GM11168 (cell line): ENCODE measurements around the gene RHOB.
"Not testable (repeated sequence)": the region's sequence is repeated elsewhere in the genome, so short reads cannot be mapped to it uniquely, and the experiment has no call there.

Experiments used
- in situ Hi-C: fragments of 300-500 bp; cut with MboI; formaldehyde crosslinking; loops from one replicate; pipeline ENCODE4 v1.12.0; 2022; ENCODE audit warnings: low sequenced_read_pairs; ENCODE audit not compliant: unreplicated experiment

RHOB gene

GRCh38 chr2:20446917-20447436 lies at the start of gene RHOB:
Gene RHOB, plus strand, starts transcription at chr2:20447074. Its CDS starts 392 bp downstream, at chr2:20447466.
- in situ Hi-C loops, result no loop called here

- in situ Hi-C loops, result no loop called here
Observed at GRCh38 chr2:20397811-20398447, 48.9 kb upstream of the RHOB start.

GRCh38 chr2:20398956-20399567 lies 47.8 kb upstream of the RHOB start:
- in situ Hi-C loops, result no loop called here

- in situ Hi-C loops, result no loop called here
Observed at GRCh38 chr2:20400306-20400705, 46.6 kb upstream of the RHOB start.

GRCh38 chr2:20400787-20401488 lies 45.9 kb upstream of the RHOB start:
- in situ Hi-C loops, result no loop called here

- in situ Hi-C loops, result no loop called here
Observed at GRCh38 chr2:20401489-20401835, 45.4 kb upstream of the RHOB start.

- in situ Hi-C loops, result no loop called here
Observed at GRCh38 chr2:20403774-20404312, 43.0 kb upstream of the RHOB start.

GRCh38 chr2:20404950-20405349 lies 41.9 kb upstream of the RHOB start:
- in situ Hi-C loops, result no loop called here

GRCh38 chr2:20409039-20409438 lies 37.8 kb upstream of the RHOB start:
- in situ Hi-C loops, result no loop called here

GRCh38 chr2:20410556-20411277 lies 36.2 kb upstream of the RHOB start:
- in situ Hi-C loops, result no loop called here

- in situ Hi-C loops, result no loop called here
Observed at GRCh38 chr2:20411361-20411894, 35.4 kb upstream of the RHOB start.

GRCh38 chr2:20414806-20415205 lies 32.1 kb upstream of the RHOB start:
- in situ Hi-C loops, result no loop called here

- in situ Hi-C loops, result no loop called here
Observed at GRCh38 chr2:20415511-20415918, 31.4 kb upstream of the RHOB start.

GRCh38 chr2:20416723-20417122 lies 30.2 kb upstream of the RHOB start:
- in situ Hi-C loops, result no loop called here

GRCh38 chr2:20417230-20417821 lies 29.5 kb upstream of the RHOB start:
- in situ Hi-C loops, result not testable (repeated sequence)

GRCh38 chr2:20418519-20418918 lies 28.4 kb upstream of the RHOB start:
- in situ Hi-C loops, result no loop called here

- in situ Hi-C loops, result no loop called here
Observed at GRCh38 chr2:20419007-20419576, 27.8 kb upstream of the RHOB start.

- in situ Hi-C loops, result no loop called here
Observed at GRCh38 chr2:20419752-20420151, 27.1 kb upstream of the RHOB start.

GRCh38 chr2:20421336-20421987 lies 25.4 kb upstream of the RHOB start:
- in situ Hi-C loops, result no loop called here
